AG10803 (cell line): ENCODE results near the gene CENPM.

Source experiments
- DNase-seq: peaks from one replicate; pipeline ENCODE4 v3.0.0; 2010; ENCODE audit warnings: low read depth
- H3K4me3 ChIP-seq: 2 replicates; pipeline ENCODE4 v1.5.1; 2011; ENCODE audit warnings: mild to moderate bottlenecking, low read length, control low read depth
- CTCF ChIP-seq: conservative IDR thresholded peaks from 2 replicates; pipeline ENCODE4 v1.5.1; 2011; ENCODE audit warnings: mild to moderate bottlenecking, low read length, control low read depth, inconsistent platforms

The CENPM gene

GRCh38 chr22:41900652-41901312 is 46.2 kb downstream of the CENPM start:
- TF ChIP-seq CTCF = no peak

GRCh38 chr22:41899992-41900651 is 46.8 kb downstream of the CENPM start:
- no peak for TF ChIP-seq CTCF
- DNase-seq = no peak

More at GRCh38 chr22:41900652-41901312, 46.2 kb downstream of the CENPM start:
- H3K4me3 ChIP-seq = no peak overlapping the region
- DNase-seq = no peak

GRCh38 chr22:41899110-41899509 is 47.8 kb downstream of the CENPM start:
- DNase-seq = no peak
- H3K4me3 ChIP-seq = no peak overlapping the region
- no peak for TF ChIP-seq CTCF

More at GRCh38 chr22:41899992-41900651, 46.8 kb downstream of the CENPM start:
- H3K4me3 ChIP-seq = no peak overlapping the region

GRCh38 chr22:41898645-41899044 is 48.3 kb downstream of the CENPM start:
- no peak for TF ChIP-seq CTCF
- DNase-seq = no peak
- no peak overlapping the region for H3K4me3 ChIP-seq

GRCh38 chr22:41893591-41894375 is 53.2 kb downstream of the CENPM start:
- no peak for TF ChIP-seq CTCF
- no peak for DNase-seq
- H3K4me3 ChIP-seq = no peak overlapping the region

GRCh38 chr22:41892721-41893120 is 54.2 kb downstream of the CENPM start:
- no peak for DNase-seq
- no peak for TF ChIP-seq CTCF
- no peak overlapping the region for H3K4me3 ChIP-seq

- H3K4me3 ChIP-seq = no peak overlapping the region
- no peak for TF ChIP-seq CTCF
- no peak for DNase-seq
Measured at GRCh38 chr22:41891407-41891806, 55.5 kb downstream of the CENPM start.
